A549 (cell line): Measurements from ENCODE around the gene COL4A5.

Experiments used
- BHLHE40 ChIP-seq: IDR thresholded peaks from 2 replicates; pipeline ENCODE4 v1.6.1; 2012; ENCODE audit warnings: low read depth, low read length, inconsistent platforms
- CHD4 ChIP-seq: fragments of 200-600 bp; sonication (generic); IDR thresholded peaks from 2 replicates; pipeline ENCODE4 v1.6.1; 2016; ENCODE audit warnings: antibody characterized with exemption, mild to moderate bottlenecking, borderline replicate concordance
- CTCF ChIP-seq: fragments of >200 bp; sonication (Bioruptor Twin); formaldehyde crosslinking; IDR thresholded peaks from 3 replicates; pipeline ENCODE4 v1.5.1; 2016
- EHF ChIP-seq: fragments of 250-450 bp; sonication (Bioruptor Pico); IDR thresholded peaks from 2 replicates; pipeline ENCODE4 v1.5.0; 2020; ENCODE audit warnings: mild to moderate bottlenecking
- FOSL2 ChIP-seq, 2 experiments: fragments of 450-650 bp in 1 of 2; fragments of >200 bp in 1 of 2; sonication (Bioruptor Twin) in 1 of 2; formaldehyde crosslinking; IDR thresholded peaks; 2 replicates each; pipeline versions ENCODE4 v1.5.0 to v1.6.1; 2016 to 2020; ENCODE audit warnings: mild to moderate bottlenecking in 1 of 2, moderate library complexity in 1 of 2
- GATA3 ChIP-seq: IDR thresholded peaks from 2 replicates; pipeline ENCODE4 v1.6.1; 2012; ENCODE audit warnings: borderline replicate concordance
- HDAC2 ChIP-seq: fragments of 200-600 bp; sonication (generic); IDR thresholded peaks from 2 replicates; pipeline ENCODE4 v1.6.1; 2016
- HMGXB4 ChIP-seq: fragments of 250-450 bp; sonication (Bioruptor Pico); IDR thresholded peaks from 2 replicates; pipeline ENCODE4 v1.5.0; 2021; ENCODE audit warnings: mild to moderate bottlenecking, moderate library complexity, borderline replicate concordance
- MAX ChIP-seq: IDR thresholded peaks from 2 replicates; pipeline ENCODE4 v1.6.1; 2012
- MYC ChIP-seq: IDR thresholded peaks from 2 replicates; pipeline ENCODE4 v1.6.1; 2012; ENCODE audit warnings: mild to moderate bottlenecking, inconsistent platforms, low read length, improper control_type of control experiment, borderline replicate concordance
- POLR2A ChIP-seq: IDR thresholded peaks from 2 replicates; pipeline ENCODE4 v1.6.1; 2012; ENCODE audit warnings: mild to moderate bottlenecking, low read length
- POLR2AphosphoS2 ChIP-seq: conservative IDR thresholded peaks from 2 replicates; pipeline ENCODE4 v1.6.1; 2012; ENCODE audit warnings: low read length, improper control_type of control experiment, inconsistent platforms

GRCh38 chrX:108732630-108733321, 293.1 kb downstream of the COL4A5 start:
- TF ChIP-seq FOSL2 (IDR thresholded peaks at IDR 0.05), result no peak
- no peak for TF ChIP-seq FOSL2 (CRISPR knock-in tag; IDR thresholded peaks at IDR 0.05)
- TF ChIP-seq CTCF, result no peak
- no peak for TF ChIP-seq HMGXB4
- TF ChIP-seq GATA3, result no peak
- TF ChIP-seq MYC, result no peak
- TF ChIP-seq CHD4, result no peak
- no peak for TF ChIP-seq POLR2AphosphoS2
- TF ChIP-seq BHLHE40, result no peak
- TF ChIP-seq MAX, result no peak
- no peak for TF ChIP-seq EHF (CRISPR knock-in tag)
- TF ChIP-seq POLR2A, result no peak
- no peak for TF ChIP-seq HDAC2
